Measurements from ENCODE around the gene NDC80.
"Not testable (repeated sequence)": the region's sequence is repeated elsewhere in the genome, so short reads cannot be mapped to it uniquely, and the experiment has no call there.

NDC80 gene

DNA sequence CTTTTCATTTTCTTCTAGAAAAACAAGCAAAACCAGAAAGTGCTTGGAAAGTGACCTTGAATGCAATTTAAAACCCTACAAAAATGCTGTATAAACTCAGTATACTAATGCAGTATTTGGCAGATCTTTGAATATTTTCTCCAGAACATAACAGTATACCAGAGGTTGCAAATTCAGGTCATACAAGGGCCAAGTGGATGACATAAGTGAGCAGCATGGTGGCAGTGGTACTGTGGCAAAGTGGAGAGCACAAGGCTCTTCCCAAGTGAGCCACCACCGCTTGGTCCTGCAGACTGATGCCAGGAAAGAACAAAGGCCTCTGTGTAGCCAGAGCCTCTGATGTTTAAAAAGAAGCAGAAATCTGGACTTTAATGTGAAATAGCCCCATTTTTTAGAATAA lies 33.1 kb upstream of the NDC80 start:
- Histone ChIP-seq H3K4me3 (ENCODE audit: low read length) (no peak overlapping the region), H3K36me3 (ENCODE audit: control insufficient read depth, insufficient read depth, low read length) (no peaks in the 10 kb centered on the region)

DNA sequence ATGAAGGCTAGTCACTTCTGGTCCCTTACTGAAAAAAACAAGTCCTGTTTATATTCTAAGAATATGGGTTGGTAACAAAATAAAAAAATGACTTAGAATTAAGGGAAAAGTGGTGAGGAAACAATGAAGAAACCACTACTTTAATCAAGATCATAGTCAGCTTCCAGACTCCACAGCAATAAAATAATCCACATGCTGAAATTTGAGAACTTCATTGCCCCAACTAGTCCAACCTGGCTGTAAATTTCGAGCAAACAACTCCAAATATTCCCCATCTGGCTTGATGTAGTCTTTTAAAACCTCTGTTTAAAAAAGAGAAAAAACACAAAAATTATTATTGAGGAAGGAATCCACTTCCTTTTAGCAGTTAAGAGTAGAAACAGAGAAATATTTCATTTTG lies 32.5 kb upstream of the NDC80 start:
- Histone ChIP-seq H3K36me3 (ENCODE audit: control insufficient read depth, insufficient read depth, low read length) (no peaks in the 10 kb centered on the region), H3K4me1 (ENCODE audit: control insufficient read depth, insufficient read depth, low read length) (no peaks in the 10 kb centered on the region), H3K27me3 (ENCODE audit: control insufficient read depth, insufficient read depth, low read length) (no peaks in the 10 kb centered on the region), H3K4me3 (ENCODE audit: low read length) (no peak overlapping the region), H3K9ac (ENCODE audit: low read length) (no peak overlapping the region), H3K9me3 (ENCODE audit: control insufficient read depth, low read length) (no peaks in the 10 kb centered on the region)

More for the DNA sequence above, 33.1 kb upstream of the NDC80 start:
- Histone ChIP-seq H3K27me3 (ENCODE audit: control insufficient read depth, insufficient read depth, low read length) (no peaks in the 10 kb centered on the region), H3K9me3 (ENCODE audit: control insufficient read depth, low read length) (no peaks in the 10 kb centered on the region), H3K4me1 (ENCODE audit: control insufficient read depth, insufficient read depth, low read length) (no peaks in the 10 kb centered on the region), H3K9ac (ENCODE audit: low read length) (no peak overlapping the region)

DNA sequence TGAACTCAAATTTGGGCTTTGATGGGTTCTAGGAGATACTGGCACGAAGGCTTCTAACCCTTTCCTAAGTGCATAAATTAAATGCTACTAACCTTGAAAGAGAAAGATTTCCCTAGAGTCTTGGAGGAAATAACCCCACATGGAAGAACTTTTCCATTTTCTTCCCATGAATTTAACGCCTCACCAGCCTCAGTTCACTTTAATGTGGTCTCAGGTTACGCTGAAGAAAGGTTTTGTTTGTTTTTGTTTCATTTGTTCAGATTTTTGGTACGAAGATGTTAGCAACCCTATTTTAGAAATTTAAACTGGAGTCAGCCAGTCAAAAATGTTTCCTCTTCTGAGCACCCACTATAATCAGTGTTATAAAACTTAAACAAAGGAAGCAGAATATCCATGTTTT lies 30.8 kb upstream of the NDC80 start:
- H3K36me3 ChIP-seq (ENCODE audit: control insufficient read depth, insufficient read depth, low read length): no peaks in the 10 kb centered on the region
- H3K9me3 ChIP-seq (ENCODE audit: control insufficient read depth, low read length): no peaks in the 10 kb centered on the region
- H3K9ac ChIP-seq (ENCODE audit: low read length): no peak overlapping the region
- no peaks in the 10 kb centered on the region for H3K27me3 ChIP-seq (ENCODE audit: control insufficient read depth, insufficient read depth, low read length)
- no peak overlapping the region for H3K4me3 ChIP-seq (ENCODE audit: low read length)
- no peaks in the 10 kb centered on the region for H3K4me1 ChIP-seq (ENCODE audit: control insufficient read depth, insufficient read depth, low read length)

- not testable (repeated sequence) for H3K4me3 ChIP-seq (ENCODE audit: low read length); H3K9me3 ChIP-seq (ENCODE audit: control insufficient read depth, low read length); H3K27me3 ChIP-seq (ENCODE audit: control insufficient read depth, insufficient read depth, low read length); H3K36me3 ChIP-seq (ENCODE audit: control insufficient read depth, insufficient read depth, low read length); H3K9ac ChIP-seq (ENCODE audit: low read length); H3K4me1 ChIP-seq (ENCODE audit: control insufficient read depth, insufficient read depth, low read length)
These were observed 29.3 kb upstream of the NDC80 start for GRCh38 chr18:2541925-2542563.

GRCh38 chr18:2545155-2545554 lies 26.2 kb upstream of the NDC80 start:
- Histone ChIP-seq H3K9me3 (ENCODE audit: control insufficient read depth, low read length) (no peaks in the 10 kb centered on the region), H3K27me3 (ENCODE audit: control insufficient read depth, insufficient read depth, low read length) (no peaks in the 10 kb centered on the region), H3K4me3 (ENCODE audit: low read length) (no peak overlapping the region), H3K36me3 (ENCODE audit: control insufficient read depth, insufficient read depth, low read length) (no peaks in the 10 kb centered on the region), H3K9ac (ENCODE audit: low read length) (no peak overlapping the region), H3K4me1 (ENCODE audit: control insufficient read depth, insufficient read depth, low read length) (no peaks in the 10 kb centered on the region)

DNA sequence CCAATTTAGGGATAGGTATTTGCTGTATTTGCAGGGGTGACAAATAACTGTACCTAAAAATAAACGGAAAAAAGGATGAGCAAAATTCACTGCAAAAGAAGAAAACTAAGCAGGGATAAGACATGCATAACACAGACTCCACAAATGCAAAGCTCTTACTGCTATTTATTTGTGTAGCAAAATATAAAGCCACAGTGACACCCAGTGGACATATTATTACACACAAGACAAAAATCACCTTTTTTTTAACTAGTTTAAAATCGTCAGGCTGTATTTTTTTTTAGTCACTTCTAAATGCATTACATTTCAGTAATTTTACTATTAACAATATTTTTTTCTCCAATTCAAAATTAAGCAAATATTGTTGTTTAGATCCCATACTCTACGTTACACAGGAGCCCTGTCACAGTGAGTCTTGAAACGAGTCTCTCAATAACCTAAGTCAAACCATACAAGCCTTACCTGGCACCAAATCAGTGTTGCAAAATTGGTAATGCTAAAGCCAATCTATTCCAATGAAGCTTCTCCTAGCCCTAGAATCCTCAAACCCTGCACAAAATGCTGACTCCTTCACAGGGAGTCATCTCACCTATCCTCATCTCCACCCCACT lies 23.8 kb upstream of the NDC80 start:
- Histone ChIP-seq H3K9me3 (ENCODE audit: control insufficient read depth, low read length) (no peaks in the 10 kb centered on the region), H3K36me3 (ENCODE audit: control insufficient read depth, insufficient read depth, low read length) (no peaks in the 10 kb centered on the region), H3K4me3 (ENCODE audit: low read length) (no peak overlapping the region), H3K4me1 (ENCODE audit: control insufficient read depth, insufficient read depth, low read length) (no peaks in the 10 kb centered on the region), H3K9ac (ENCODE audit: low read length) (no peak overlapping the region), H3K27me3 (ENCODE audit: control insufficient read depth, insufficient read depth, low read length) (no peaks in the 10 kb centered on the region)

DNA sequence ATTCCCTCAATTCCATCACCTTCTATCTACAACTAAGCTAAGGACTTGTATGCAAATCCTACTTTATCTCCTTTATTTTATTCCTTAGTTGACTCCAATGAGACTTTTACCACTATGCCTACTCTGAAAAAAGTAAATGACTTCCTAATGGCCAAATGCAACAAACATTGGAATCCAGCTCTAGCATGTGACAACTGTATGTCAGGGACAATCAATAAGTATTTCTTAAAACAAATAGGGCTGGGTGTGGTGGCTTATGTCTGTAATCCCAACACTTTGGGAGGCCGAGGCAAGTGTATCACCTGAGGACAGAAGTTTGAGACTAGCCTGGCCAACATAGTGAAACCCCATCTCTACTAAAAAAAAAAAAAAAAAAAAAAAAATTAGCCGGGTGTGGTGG lies 21.9 kb upstream of the NDC80 start:
- H3K27me3 ChIP-seq (ENCODE audit: control insufficient read depth, insufficient read depth, low read length): no peaks in the 10 kb centered on the region
- no peak overlapping the region for H3K4me3 ChIP-seq (ENCODE audit: low read length)
- H3K9me3 ChIP-seq (ENCODE audit: control insufficient read depth, low read length): no peaks in the 10 kb centered on the region
- no peaks in the 10 kb centered on the region for H3K36me3 ChIP-seq (ENCODE audit: control insufficient read depth, insufficient read depth, low read length)
- H3K4me1 ChIP-seq (ENCODE audit: control insufficient read depth, insufficient read depth, low read length): no peaks in the 10 kb centered on the region
- no peak overlapping the region for H3K9ac ChIP-seq (ENCODE audit: low read length)

DNA sequence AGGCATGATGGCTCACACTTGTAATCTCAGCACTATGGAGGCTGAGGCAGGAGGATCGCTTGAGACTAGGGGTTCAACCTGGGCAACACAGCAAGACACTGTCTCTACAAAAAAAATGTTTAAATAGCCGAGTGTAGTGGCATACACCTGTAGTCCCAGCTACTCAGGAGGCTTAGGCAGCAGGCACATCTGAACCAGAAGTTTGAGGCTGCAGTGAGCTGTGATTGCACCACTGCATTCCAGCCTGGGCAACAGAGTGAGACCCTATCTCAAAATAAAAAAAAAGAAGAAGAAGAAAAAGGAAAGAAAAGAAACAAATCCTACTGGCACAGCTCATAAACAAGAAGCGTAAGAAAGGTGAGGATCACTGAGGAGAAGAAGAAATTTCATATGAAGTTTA lies 19.9 kb upstream of the NDC80 start:
- Histone ChIP-seq H3K27me3 (ENCODE audit: control insufficient read depth, insufficient read depth, low read length) (no peaks in the 10 kb centered on the region), H3K4me3 (ENCODE audit: low read length) (no peak overlapping the region), H3K4me1 (ENCODE audit: control insufficient read depth, insufficient read depth, low read length) (no peaks in the 10 kb centered on the region), H3K36me3 (ENCODE audit: control insufficient read depth, insufficient read depth, low read length) (no peaks in the 10 kb centered on the region), H3K9ac (ENCODE audit: low read length) (no peak overlapping the region), H3K9me3 (ENCODE audit: control insufficient read depth, low read length) (no peaks in the 10 kb centered on the region)

DNA sequence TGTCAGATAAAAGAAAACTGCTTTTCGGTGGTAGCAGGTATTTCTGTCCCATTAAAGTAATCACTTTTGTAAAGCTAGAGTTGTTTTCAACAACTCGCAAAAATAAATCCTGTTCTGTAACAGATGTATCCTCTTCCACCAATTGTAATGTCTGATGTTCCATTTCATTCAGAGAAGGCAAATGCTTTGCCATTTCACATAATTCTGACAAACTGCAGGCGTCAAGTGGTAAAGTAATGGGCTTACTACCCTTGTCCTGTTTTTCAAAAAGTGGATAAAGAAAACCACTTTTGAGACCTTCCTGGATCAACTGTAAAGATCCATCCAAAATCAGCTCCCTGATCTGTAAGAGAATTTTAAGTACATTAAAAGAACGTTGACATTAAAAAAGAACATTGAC lies 16.7 kb upstream of the NDC80 start:
- Histone ChIP-seq H3K4me1 (ENCODE audit: control insufficient read depth, insufficient read depth, low read length) (no peaks in the 10 kb centered on the region), H3K36me3 (ENCODE audit: control insufficient read depth, insufficient read depth, low read length) (no peaks in the 10 kb centered on the region), H3K9ac (ENCODE audit: low read length) (no peak overlapping the region), H3K4me3 (ENCODE audit: low read length) (no peak overlapping the region), H3K9me3 (ENCODE audit: control insufficient read depth, low read length) (no peaks in the 10 kb centered on the region), H3K27me3 (ENCODE audit: control insufficient read depth, insufficient read depth, low read length) (no peaks in the 10 kb centered on the region)

- Histone ChIP-seq H3K4me3 (ENCODE audit: low read length) (no peak overlapping the region), H3K9me3 (ENCODE audit: control insufficient read depth, low read length) (no peaks in the 10 kb centered on the region), H3K4me1 (ENCODE audit: control insufficient read depth, insufficient read depth, low read length) (no peaks in the 10 kb centered on the region), H3K27me3 (ENCODE audit: control insufficient read depth, insufficient read depth, low read length) (no peaks in the 10 kb centered on the region), H3K9ac (ENCODE audit: low read length) (no peak overlapping the region), H3K36me3 (ENCODE audit: control insufficient read depth, insufficient read depth, low read length) (no peaks in the 10 kb centered on the region)
These were observed 15.5 kb upstream of the NDC80 start for GRCh38 chr18:2555895-2556294.

DNA sequence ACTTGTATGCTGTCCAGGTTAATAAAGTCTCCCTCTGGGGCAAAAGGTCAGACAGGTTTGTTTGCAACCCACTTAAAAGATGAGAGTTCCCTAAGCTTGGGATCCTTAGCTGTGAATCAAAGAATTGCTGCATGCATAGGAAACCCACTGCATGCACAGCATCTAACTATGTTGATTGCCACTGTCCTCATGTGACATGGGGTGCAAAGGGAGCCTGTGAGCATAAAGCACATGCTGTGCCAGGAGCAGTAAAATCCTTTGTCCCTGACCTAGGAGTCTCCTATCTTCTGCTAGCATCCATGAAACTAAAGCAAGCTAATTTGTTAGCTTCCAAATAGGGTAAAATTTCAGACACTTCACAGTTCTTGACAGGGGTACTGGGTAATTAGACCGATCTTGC lies 13.8 kb upstream of the NDC80 start:
- Histone ChIP-seq H3K9ac (ENCODE audit: low read length) (no peak overlapping the region), H3K36me3 (ENCODE audit: control insufficient read depth, insufficient read depth, low read length) (no peaks in the 10 kb centered on the region), H3K4me3 (ENCODE audit: low read length) (no peak overlapping the region), H3K4me1 (ENCODE audit: control insufficient read depth, insufficient read depth, low read length) (no peaks in the 10 kb centered on the region), H3K27me3 (ENCODE audit: control insufficient read depth, insufficient read depth, low read length) (no peaks in the 10 kb centered on the region), H3K9me3 (ENCODE audit: control insufficient read depth, low read length) (no peaks in the 10 kb centered on the region)

DNA sequence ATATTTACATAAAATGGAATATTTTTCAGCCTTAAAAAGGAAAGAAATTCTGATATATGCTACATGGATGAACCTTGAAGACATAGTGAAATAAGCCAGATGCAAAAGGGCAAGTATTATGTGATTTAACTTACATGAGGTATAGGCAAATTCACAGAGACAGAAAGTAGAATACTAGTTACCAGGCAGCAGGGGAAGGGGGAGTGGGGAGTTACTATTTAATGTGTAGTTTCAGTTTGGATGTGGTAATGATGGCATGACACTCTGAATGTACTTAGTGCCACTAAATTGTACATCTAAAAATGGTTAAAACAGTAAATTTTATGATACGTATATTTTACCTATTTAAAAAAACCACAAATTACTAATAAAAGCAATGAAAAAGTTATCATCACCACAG lies 12.1 kb upstream of the NDC80 start:
- no peak overlapping the region for H3K9ac ChIP-seq (ENCODE audit: low read length)
- no peaks in the 10 kb centered on the region for H3K4me1 ChIP-seq (ENCODE audit: control insufficient read depth, insufficient read depth, low read length)
- no peak overlapping the region for H3K4me3 ChIP-seq (ENCODE audit: low read length)
- no peaks in the 10 kb centered on the region for H3K36me3 ChIP-seq (ENCODE audit: control insufficient read depth, insufficient read depth, low read length)
- no peaks in the 10 kb centered on the region for H3K9me3 ChIP-seq (ENCODE audit: control insufficient read depth, low read length)
- no peaks in the 10 kb centered on the region for H3K27me3 ChIP-seq (ENCODE audit: control insufficient read depth, insufficient read depth, low read length)

- Histone ChIP-seq H3K9ac (ENCODE audit: low read length) (no peak overlapping the region), H3K4me3 (ENCODE audit: low read length) (no peak overlapping the region), H3K36me3 (ENCODE audit: control insufficient read depth, insufficient read depth, low read length) (no peaks in the 10 kb centered on the region), H3K27me3 (ENCODE audit: control insufficient read depth, insufficient read depth, low read length) (no peaks in the 10 kb centered on the region), H3K4me1 (ENCODE audit: control insufficient read depth, insufficient read depth, low read length) (no peaks in the 10 kb centered on the region), H3K9me3 (ENCODE audit: control insufficient read depth, low read length) (no peaks in the 10 kb centered on the region)
These were observed 7.0 kb upstream of the NDC80 start for GRCh38 chr18:2564373-2564772.
